MM.1S (cell line): ENCODE data around the gene ATP2B1.

Experiments used
- EZH2 ChIP-seq: fragments of 300-600 bp; sonication (generic); optimal IDR thresholded peaks from 2 replicates; pipeline ENCODE3; 2017; ENCODE audit warnings: low read depth, mild to moderate bottlenecking, antibody characterized with exemption, low read length, mixed read lengths
- TF ChIP-seq, protein P1 (sequence below): fragments of 300-600 bp; sonication (generic); IDR thresholded peaks from 2 replicates; pipeline ENCODE4 v1.5.1; 2016; ENCODE audit warnings: antibody characterized with exemption, low read length, mixed read lengths

DNA sequence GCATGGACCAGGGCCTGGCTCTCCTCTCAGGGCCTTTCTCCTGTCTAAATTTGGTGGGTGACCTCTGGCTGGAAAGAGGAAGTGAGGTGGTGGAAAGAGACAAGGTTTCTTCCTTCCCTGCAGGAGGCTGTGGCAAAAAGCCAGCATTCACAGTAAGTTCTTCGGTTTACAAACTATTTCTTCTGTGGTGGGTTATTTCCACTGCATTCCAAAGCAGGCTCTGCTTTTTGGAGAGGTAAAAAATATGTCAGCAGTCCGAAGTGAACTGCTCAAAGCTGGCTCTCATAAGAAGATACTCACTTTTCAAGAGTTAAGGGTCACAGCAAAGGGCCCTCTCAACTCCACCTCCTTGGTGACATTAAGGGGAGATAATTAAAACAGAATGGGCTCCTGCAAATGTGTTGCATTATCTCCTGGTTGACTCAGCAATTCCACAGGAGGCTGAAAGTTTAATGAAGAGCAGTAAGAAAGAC is 133.9 kb downstream of the ATP2B1 start:
- TF ChIP-seq, protein P1, sequence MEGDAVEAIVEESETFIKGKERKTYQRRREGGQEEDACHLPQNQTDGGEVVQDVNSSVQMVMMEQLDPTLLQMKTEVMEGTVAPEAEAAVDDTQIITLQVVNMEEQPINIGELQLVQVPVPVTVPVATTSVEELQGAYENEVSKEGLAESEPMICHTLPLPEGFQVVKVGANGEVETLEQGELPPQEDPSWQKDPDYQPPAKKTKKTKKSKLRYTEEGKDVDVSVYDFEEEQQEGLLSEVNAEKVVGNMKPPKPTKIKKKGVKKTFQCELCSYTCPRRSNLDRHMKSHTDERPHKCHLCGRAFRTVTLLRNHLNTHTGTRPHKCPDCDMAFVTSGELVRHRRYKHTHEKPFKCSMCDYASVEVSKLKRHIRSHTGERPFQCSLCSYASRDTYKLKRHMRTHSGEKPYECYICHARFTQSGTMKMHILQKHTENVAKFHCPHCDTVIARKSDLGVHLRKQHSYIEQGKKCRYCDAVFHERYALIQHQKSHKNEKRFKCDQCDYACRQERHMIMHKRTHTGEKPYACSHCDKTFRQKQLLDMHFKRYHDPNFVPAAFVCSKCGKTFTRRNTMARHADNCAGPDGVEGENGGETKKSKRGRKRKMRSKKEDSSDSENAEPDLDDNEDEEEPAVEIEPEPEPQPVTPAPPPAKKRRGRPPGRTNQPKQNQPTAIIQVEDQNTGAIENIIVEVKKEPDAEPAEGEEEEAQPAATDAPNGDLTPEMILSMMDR, result no peak
- TF ChIP-seq EZH2, result no peak
